ENCODE data around the gene SCUBE3. TPM values are rescaled to one million over a fixed set of nuclear protein-coding genes. Genes with fewer than 3 reads are reported as not detected.

The SCUBE3 gene
- total RNA-seq, 1 experiment from 2014 or later = 0.17 TPM

DNA sequence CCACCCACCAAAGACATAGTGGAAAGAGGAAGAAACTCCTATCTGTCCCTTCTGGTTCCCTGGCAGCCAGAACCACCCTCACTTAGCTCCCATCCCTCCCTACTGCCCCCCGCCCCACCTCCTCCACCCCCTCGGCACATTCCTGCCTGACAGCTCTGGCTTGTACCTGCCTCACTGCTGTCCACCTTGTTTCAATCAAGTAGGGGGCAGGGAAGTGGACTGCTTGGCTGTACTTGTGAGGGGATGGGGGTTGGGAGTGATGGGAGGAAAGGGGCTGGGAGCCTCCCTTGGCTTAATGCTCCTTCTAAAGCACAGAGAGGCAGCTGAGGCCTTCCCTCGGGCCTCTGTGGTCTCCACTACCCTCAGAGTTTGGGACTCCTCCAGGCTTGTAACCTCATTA, 23.7 kb downstream of the SCUBE3 start:
- TF ChIP-seq EZH2 (IDR thresholded peaks at IDR 0.05; ENCODE audit: low read depth) = no peak
- TF ChIP-seq, protein P1, sequence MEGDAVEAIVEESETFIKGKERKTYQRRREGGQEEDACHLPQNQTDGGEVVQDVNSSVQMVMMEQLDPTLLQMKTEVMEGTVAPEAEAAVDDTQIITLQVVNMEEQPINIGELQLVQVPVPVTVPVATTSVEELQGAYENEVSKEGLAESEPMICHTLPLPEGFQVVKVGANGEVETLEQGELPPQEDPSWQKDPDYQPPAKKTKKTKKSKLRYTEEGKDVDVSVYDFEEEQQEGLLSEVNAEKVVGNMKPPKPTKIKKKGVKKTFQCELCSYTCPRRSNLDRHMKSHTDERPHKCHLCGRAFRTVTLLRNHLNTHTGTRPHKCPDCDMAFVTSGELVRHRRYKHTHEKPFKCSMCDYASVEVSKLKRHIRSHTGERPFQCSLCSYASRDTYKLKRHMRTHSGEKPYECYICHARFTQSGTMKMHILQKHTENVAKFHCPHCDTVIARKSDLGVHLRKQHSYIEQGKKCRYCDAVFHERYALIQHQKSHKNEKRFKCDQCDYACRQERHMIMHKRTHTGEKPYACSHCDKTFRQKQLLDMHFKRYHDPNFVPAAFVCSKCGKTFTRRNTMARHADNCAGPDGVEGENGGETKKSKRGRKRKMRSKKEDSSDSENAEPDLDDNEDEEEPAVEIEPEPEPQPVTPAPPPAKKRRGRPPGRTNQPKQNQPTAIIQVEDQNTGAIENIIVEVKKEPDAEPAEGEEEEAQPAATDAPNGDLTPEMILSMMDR (conservative IDR thresholded peaks at IDR 0.05) = no peak
- ChIA-PET POLR2A (ENCODE audit: unreplicated experiment) (no interaction called here), CTCF (no interaction called here)
- H3F3A ChIP-seq (ENCODE audit: insufficient read depth, low read depth) = peaks cover 11% of the 10 kb centered on the region
- DNase-seq = no peak
- no peaks in the 10 kb centered on the region for H3K27me3 ChIP-seq (ENCODE audit: insufficient read depth, low read depth)
- no peak overlapping the region for H2AFZ ChIP-seq
- H3K9me2 ChIP-seq (ENCODE audit: insufficient read depth) = no peaks in the 10 kb centered on the region
- no peaks in the 10 kb centered on the region for H3K36me3 ChIP-seq (ENCODE audit: low read depth)
- H3K9me3 ChIP-seq (ENCODE audit: insufficient read depth, low read depth) = peaks cover 13% of the 10 kb centered on the region; the same call in 1 of the 2 replicates
- no peak overlapping the region for H3K4me3 ChIP-seq
- H3K79me2 ChIP-seq (ENCODE audit: low read depth) = no peaks in the 10 kb centered on the region
- peaks cover 14% of the 10 kb centered on the region for H3K4me1 ChIP-seq (replicated peaks; ENCODE audit: insufficient read depth)
- no peak overlapping the region for H3K4me2 ChIP-seq
- no peak overlapping the region for H3K27ac ChIP-seq
- intact Hi-C loops (cut with micrococcal nuclease; ENCODE audit: unreplicated experiment) = no loop called here
- H4K20me1 ChIP-seq (ENCODE audit: insufficient read depth) = no peaks in the 10 kb centered on the region
- no TSS peak for BruUV-seq (replicated peaks)

- Histone ChIP-seq H3K9me3 (ENCODE audit: insufficient read depth, low read depth) (peaks cover 13% of the 10 kb centered on the region; the same call in 1 of the 2 replicates), H4K20me1 (ENCODE audit: insufficient read depth) (no peaks in the 10 kb centered on the region), H2AFZ (no peak overlapping the region), H3K4me3 (no peak overlapping the region), H3K27ac (no peak overlapping the region), H3F3A (ENCODE audit: insufficient read depth, low read depth) (peaks cover 11% of the 10 kb centered on the region), H3K27me3 (ENCODE audit: insufficient read depth, low read depth) (no peaks in the 10 kb centered on the region), H3K79me2 (ENCODE audit: low read depth) (no peaks in the 10 kb centered on the region), H3K4me1 (replicated peaks; ENCODE audit: insufficient read depth) (peaks cover 20% of the 10 kb centered on the region), H3K9me2 (ENCODE audit: insufficient read depth) (no peaks in the 10 kb centered on the region), H3K4me2 (no peak overlapping the region), H3K36me3 (ENCODE audit: low read depth) (no peaks in the 10 kb centered on the region)
- POLR2A ChIA-PET (ENCODE audit: unreplicated experiment) = no interaction called here
- intact Hi-C loops (cut with micrococcal nuclease; ENCODE audit: unreplicated experiment) = no loop called here
- DNase-seq = no peak
- no peak for TF ChIP-seq EZH2 (IDR thresholded peaks at IDR 0.05; ENCODE audit: low read depth)
- TF ChIP-seq, protein P1 (conservative IDR thresholded peaks at IDR 0.05) = no peak
- no TSS peak for BruUV-seq (replicated peaks)
- CTCF ChIA-PET = interaction anchor here (0.6 to 1.5 kb wide), 2 partner anchors 33 to 93 kb away, joined by 4 to 5 read pairs; no protein-coding TSS in a partner anchor
Observed at GRCh38 chr6:35238843-35239289, 25.1 kb downstream of the SCUBE3 start.

DNA sequence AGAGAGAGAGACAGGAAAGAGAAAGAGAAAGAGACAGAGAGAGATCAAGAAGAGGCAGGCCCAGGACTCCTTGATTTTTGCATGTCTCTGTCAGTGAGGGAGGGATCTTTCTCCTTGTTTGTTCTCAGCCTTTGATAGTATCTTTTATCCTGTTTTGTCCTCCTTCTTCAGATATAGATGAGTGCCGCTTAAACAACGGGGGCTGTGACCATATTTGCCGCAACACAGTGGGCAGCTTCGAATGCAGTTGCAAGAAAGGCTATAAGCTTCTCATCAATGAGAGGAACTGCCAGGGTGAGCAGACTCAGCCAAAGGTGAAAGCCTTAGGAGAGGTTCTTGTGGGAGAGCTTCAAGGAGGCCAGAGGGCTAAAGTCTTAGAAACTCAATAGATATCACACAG, 25.8 kb downstream of the SCUBE3 start:
- ChIA-PET POLR2A (ENCODE audit: unreplicated experiment) (interaction anchor here (0.6 kb wide), 1 partner anchor 29 kb away, joined by 4 read pairs; no protein-coding TSS in a partner anchor), CTCF (interaction anchor here (0.6 to 1.9 kb wide), 4 partner anchors 34 to 845 kb away, joined by 4 to 11 read pairs (median 8); no protein-coding TSS in a partner anchor)
- H3K79me2 ChIP-seq (ENCODE audit: low read depth) = no peaks in the 10 kb centered on the region
- no peak overlapping the region for H3K27ac ChIP-seq
- no peaks in the 10 kb centered on the region for H3K9me2 ChIP-seq (ENCODE audit: insufficient read depth)
- TF ChIP-seq, protein P1 (conservative IDR thresholded peaks at IDR 0.05) = no peak
- no peaks in the 10 kb centered on the region for H4K20me1 ChIP-seq (ENCODE audit: insufficient read depth)
- no TSS peak for BruUV-seq (replicated peaks)
- no peak for DNase-seq
- H3K4me1 ChIP-seq (replicated peaks; ENCODE audit: insufficient read depth) = peaks cover 20% of the 10 kb centered on the region
- no peaks in the 10 kb centered on the region for H3K36me3 ChIP-seq (ENCODE audit: low read depth)
- H3K4me3 ChIP-seq = no peak overlapping the region
- peaks cover 11% of the 10 kb centered on the region; the same call in 1 of the 2 replicates for H3K9me3 ChIP-seq (ENCODE audit: insufficient read depth, low read depth)
- H2AFZ ChIP-seq = no peak overlapping the region
- no peak overlapping the region for H3K4me2 ChIP-seq
- intact Hi-C loops (cut with micrococcal nuclease; ENCODE audit: unreplicated experiment) = no loop called here
- peaks cover 11% of the 10 kb centered on the region for H3F3A ChIP-seq (ENCODE audit: insufficient read depth, low read depth)
- H3K27me3 ChIP-seq (ENCODE audit: insufficient read depth, low read depth) = no peaks in the 10 kb centered on the region
